HepG2 (cell line): ENCODE measurements around the gene LARP1B. TPM values are rescaled to one million over a fixed set of nuclear protein-coding genes. Genes with fewer than 3 reads are reported as not detected.

Experiments
- ATAC-seq: fragments of 200-7000 bp; cut with Tn5 transposase; 3 replicates; pipeline ENCODE4 v1.9.1; 2020; ENCODE audit warnings: mild to moderate bottlenecking, moderate library complexity
- BruUV-seq: library from RNA; stranded (reverse); fragments of 400-500 nt; replicated peaks from 2 replicates; lab custom pipeline; 2021; lab: Mats Ljungman, UMichigan
- CTCF ChIA-PET: fragments of 300-600 bp; formaldehyde crosslinking; extraction: SDS; loops from one replicate; lab custom pipeline; 2021; ENCODE audit warnings: low total read pairs, inconsistent platforms, low intra/inter-chr PET ratio; lab: Yijun Ruan, JAX
- POLR2A ChIA-PET: fragments of 350-600 bp; sonication (Branson Sonifier 250); formaldehyde crosslinking; loops from one replicate; lab custom pipeline; 2020; ENCODE audit warnings: antibody characterized with exemption, inconsistent platforms; lab: Yijun Ruan, JAX
- DNase-seq: peaks from one replicate; pipeline ENCODE4 v3.0.0-alpha.2; 2015; ENCODE audit warnings: low spot score
- FAIRE-seq: peaks from 3 replicates; lab custom pipeline; 2011; peaks lifted over from hg19 to GRCh38; lab: Jason Lieb, UNC
- H2AFZ ChIP-seq: one replicate; pipeline ENCODE4 v1.6.1; 2011; ENCODE audit warnings: low read length, inconsistent platforms
- H3K27ac ChIP-seq: fragments of 300-600 bp; 3 replicates; pipeline ENCODE4 v1.8.0; 2011; ENCODE audit warnings: mixed run types, mild to moderate bottlenecking, mixed read lengths, low read length, inconsistent platforms; ENCODE audit not compliant: insufficient read depth; ENCODE audit errors: extremely low read length
- H3K27me3 ChIP-seq, 2 experiments: fragments of 200-600 bp in 1 of 2; 2 replicates in 1 of 2; 3 replicates in 1 of 2; pipeline versions ENCODE4 v1.6.0 to v1.8.0; 2011; ENCODE audit warnings: low read length in 2 of 2, mild to moderate bottlenecking in 2 of 2, moderate library complexity in 2 of 2, inconsistent platforms in 1 of 2; ENCODE audit not compliant: insufficient read depth in 2 of 2, control insufficient read depth in 1 of 2
- H3K36me3 ChIP-seq, 2 experiments: fragments of 200-600 bp in 1 of 2; replicated peaks in 1 of 2; 2 replicates in 1 of 2; 3 replicates in 1 of 2; pipeline versions ENCODE4 v1.5.1 to v1.8.0; 2011; ENCODE audit warnings: low read length in 2 of 2, inconsistent platforms in 1 of 2; ENCODE audit not compliant: insufficient read depth in 2 of 2, control insufficient read depth in 1 of 2
- H3K4me1 ChIP-seq: 2 replicates; pipeline ENCODE4 v1.5.1; 2012; ENCODE audit warnings: low read length, inconsistent platforms; ENCODE audit not compliant: insufficient read depth
- H3K4me2 ChIP-seq: 2 replicates; pipeline ENCODE4 v1.6.0; 2011; ENCODE audit warnings: low read depth, low read length, inconsistent platforms
- H3K4me3 ChIP-seq, 3 experiments: fragments of 200-600 bp in 1 of 3; sonication (generic), shearing (Covaris generic) in 1 of 3; replicated peaks in 1 of 3; 2 replicates each; pipeline ENCODE4 v1.5.1; 2011 to 2016; ENCODE audit warnings: low read length in 3 of 3, inconsistent platforms in 2 of 3, low read depth in 2 of 3, mild to moderate bottlenecking in 2 of 3, control low read depth in 1 of 3, mixed read lengths in 1 of 3; ENCODE audit not compliant: insufficient read depth in 1 of 3
- H3K79me2 ChIP-seq: one replicate; pipeline ENCODE4 v1.6.1; 2011; ENCODE audit warnings: low read length, inconsistent platforms; ENCODE audit not compliant: insufficient read depth
- H3K9ac ChIP-seq: 2 replicates; pipeline ENCODE4 v1.6.0; 2011; ENCODE audit warnings: mild to moderate bottlenecking, low read depth, low read length, inconsistent platforms; ENCODE audit not compliant: insufficient read depth
- H3K9me3 ChIP-seq: 2 replicates; pipeline ENCODE4 v1.5.1; 2012; ENCODE audit warnings: mild to moderate bottlenecking, low read length
- H4K20me1 ChIP-seq: 2 replicates; pipeline ENCODE4 v1.6.0; 2011; ENCODE audit warnings: inconsistent platforms, mild to moderate bottlenecking, low read length, moderate library complexity; ENCODE audit not compliant: insufficient read depth
- CENPBD1 ChIP-seq: sonication (generic); formaldehyde crosslinking; IDR thresholded peaks from 2 replicates; pipeline ENCODE4 v1.8.0; 2022; ENCODE audit warnings: missing genetic modification reagents, low read depth, mild to moderate bottlenecking, borderline replicate concordance
- CERS6 ChIP-seq: sonication (generic); formaldehyde crosslinking; IDR thresholded peaks from 2 replicates; pipeline ENCODE4 v1.5.0; 2020; ENCODE audit warnings: missing genetic modification reagents
- HNRNPH1 ChIP-seq: fragments of 200-400 bp; formaldehyde crosslinking; optimal IDR thresholded peaks from 2 replicates; pipeline ENCODE3; 2017; ENCODE audit warnings: mild to moderate bottlenecking, low read depth, low read length
- PLRG1 ChIP-seq: fragments of 450-650 bp; conservative IDR thresholded peaks from 2 replicates; pipeline ENCODE4 v1.6.1; 2016
- SATB2 ChIP-seq: sonication (generic); formaldehyde crosslinking; IDR thresholded peaks from 2 replicates; pipeline ENCODE4 v1.5.0; 2020; ENCODE audit warnings: missing genetic modification reagents
- THYN1 ChIP-seq: sonication (generic); formaldehyde crosslinking; IDR thresholded peaks from 2 replicates; pipeline ENCODE4 v1.8.1; 2023; ENCODE audit warnings: low read depth, mild to moderate bottlenecking, moderate library complexity, missing genetic modification reagents, borderline replicate concordance
- ZBTB4 ChIP-seq: sonication (generic); formaldehyde crosslinking; IDR thresholded peaks from 2 replicates; pipeline ENCODE4 v1.4.0; 2020; ENCODE audit warnings: missing genetic modification reagents, mild to moderate bottlenecking, borderline replicate concordance
- ZNF800 ChIP-seq: sonication (generic); formaldehyde crosslinking; IDR thresholded peaks from 2 replicates; pipeline ENCODE4 v1.4.0; 2020; ENCODE audit warnings: missing genetic modification reagents
- WGBS: methylation state at CpG from one replicate; pipeline ENCODE4 v1.1.6; 2017; ENCODE audit warnings: low lambda C conversion rate; 5-methylcytosine and 5-hydroxymethylcytosine counted together
- in situ Hi-C: cut with HindIII; loops from 2 replicates; pipeline ENCODE4 v1.10.0; 2017; ENCODE audit warnings: low pct_unique_long_range_greater_than_20kb; ENCODE audit not compliant: extremely low pct_ligation_motif_present
- intact Hi-C: fragments of 100-400 bp; cut with micrococcal nuclease; formaldehyde crosslinking; loops from one replicate; pipeline ENCODE4 v1.10.0; 2022; ENCODE audit not compliant: unreplicated experiment
- polyA plus RNA-seq, 8 experiments: library from polyadenylated mRNA; depleted of rRNA in 3 of 8; stranded (reverse) in 7 of 8; unstranded in 1 of 8; fragments of >200 nt; fragmentation: Illumina TruSeq in 4 of 8; extraction: Trizol in 4 of 8; gene quantifications; 2 replicates each; pipeline versions ENCODE4 v1.2.1 to v1.2.3, GENCODE V29; 2011 to 2016; ENCODE audit warnings: low read depth in 4 of 8, missing spikeins in 1 of 8, mixed read lengths in 1 of 8; ENCODE audit not compliant: insufficient read depth in 1 of 8
- total RNA-seq, 5 experiments: library from RNA; depleted of rRNA; stranded (reverse); fragments of >200 nt; fragmentation: Illumina TruSeq; extraction: Trizol; gene quantifications; 2 replicates each; pipeline ENCODE4 v1.2.3, GENCODE V29; 2016; ENCODE audit warnings: low read depth in 1 of 5

Gene LARP1B
- total and polyA plus RNA-seq, 2 of the 13 experiments (the other 11 are each of a cell fraction or from before 2014, with no cell fraction given), result 19.2 to 52.7 TPM

GRCh38 chr4:128227991-128228571, 167.0 kb downstream of the LARP1B start:
- POLR2A ChIA-PET, result no interaction called here
- no peaks in the 10 kb centered on the region for H3K36me3 ChIP-seq
- H4K20me1 ChIP-seq, result no peaks in the 10 kb centered on the region
- no peaks in the 10 kb centered on the region for H3K79me2 ChIP-seq
- DNase-seq (no peak), FAIRE-seq (no peak), ATAC-seq (no peak)
- H3K27ac ChIP-seq, result no peak overlapping the region
- BruUV-seq, result no TSS peak
- H3K9ac ChIP-seq, result no peak overlapping the region
- H3K4me2 ChIP-seq, result no peak overlapping the region
- no peak overlapping the region for H2AFZ ChIP-seq
- no peaks in the 10 kb centered on the region for H3K27me3 ChIP-seq
- WGBS, result 44% methylated on average over 2 of the region's 2 CpGs
- CTCF ChIA-PET, result no interaction called here
- in situ Hi-C loops (no loop called here), intact Hi-C loops (no loop called here)
- H3K4me3 ChIP-seq, result no peak overlapping the region
- no peaks in the 10 kb centered on the region for H3K4me1 ChIP-seq
- TF ChIP-seq ZBTB4 (CRISPR knock-in tag) (no peak), CENPBD1 (CRISPR knock-in tag) (no peak), ZNF800 (CRISPR knock-in tag) (no peak), SATB2 (no peak), PLRG1 (no peak), THYN1 (CRISPR knock-in tag) (no peak), CERS6 (CRISPR knock-in tag) (no peak), HNRNPH1 (no peak)
- no peaks in the 10 kb centered on the region for H3K9me3 ChIP-seq
